T-cell (primary cell): ENCODE data around the gene KCNJ16. TPM values are rescaled to one million over a fixed set of nuclear protein-coding genes. Genes with fewer than 3 reads are reported as not detected.

Experiments used
- ATAC-seq, 4 experiments: fragments of 200-7000 bp in 3 of 4; fragments of 150-1000 bp in 1 of 4; cut with Tn5 transposase; replicated peaks in 1 of 4; 1 replicate in 3 of 4; 2 replicates in 1 of 4; pipeline ENCODE4 v1.10.0; 2021; ENCODE audit warnings: moderate library complexity in 3 of 4, mild to moderate bottlenecking in 2 of 4, moderate number of reproducible peaks in 1 of 4
- CTCF ChIA-PET, 2 donors: fragments of 300-600 bp; sonication (Branson Sonifier 250); formaldehyde crosslinking; loops; one replicate each; lab custom pipeline; 2022; ENCODE audit warnings: antibody characterized with exemption in 2 of 2; lab: Charles Lee
- POLR2A ChIA-PET, 2 donors: fragments of 300-600 bp; sonication (Branson Sonifier 250); formaldehyde crosslinking; loops; one replicate each; lab custom pipeline; 2022; ENCODE audit warnings: antibody characterized with exemption in 2 of 2; lab: Charles Lee
- DNase-seq, 35 experiments: peaks; one replicate each; pipeline versions ENCODE4 v3.0.0 to v3.0.0-alpha.2; 2013 to 2023
- H3K27ac ChIP-seq: one replicate; pipeline ENCODE4 v1.5.1; 2013; ENCODE audit warnings: low read length
- H3K27me3 ChIP-seq, 2 experiments: replicated peaks in 1 of 2; 1 replicate in 1 of 2; 2 replicates in 1 of 2; pipeline versions ENCODE4 v1.6.1 to v1.7.0; 2013; ENCODE audit warnings: low read length in 1 of 2, mixed read lengths in 1 of 2; ENCODE audit not compliant: control insufficient read depth in 2 of 2, insufficient read depth in 2 of 2; ENCODE audit errors: extremely low read depth in 1 of 2
- H3K36me3 ChIP-seq, 2 donors: 1 replicate in 1 of 2; 2 replicates in 1 of 2; pipeline versions ENCODE4 v1.6.1 to v1.7.0; 2013; ENCODE audit warnings: low read length in 1 of 2; ENCODE audit not compliant: control insufficient read depth in 2 of 2, insufficient read depth in 1 of 2; ENCODE audit errors: extremely low read depth in 1 of 2
- H3K4me1 ChIP-seq, 2 experiments: 1 replicate in 1 of 2; 2 replicates in 1 of 2; pipeline versions ENCODE4 v1.6.1 to v1.7.0; 2013; ENCODE audit warnings: low read length in 2 of 2, mixed read lengths in 1 of 2; ENCODE audit not compliant: insufficient read depth in 2 of 2, control insufficient read depth in 1 of 2; ENCODE audit errors: extremely low read depth in 1 of 2
- H3K4me3 ChIP-seq, 2 donors: 1 replicate in 1 of 2; 2 replicates in 1 of 2; pipeline versions ENCODE4 v1.5.1 to v1.7.0; 2013; ENCODE audit warnings: mild to moderate bottlenecking in 2 of 2, low read length in 1 of 2, moderate library complexity in 1 of 2; ENCODE audit not compliant: control insufficient read depth in 1 of 2; ENCODE audit errors: extremely low read depth in 1 of 2
- H3K9me3 ChIP-seq: 2 replicates; pipeline ENCODE4 v1.7.0; 2013
- H3K27ac Mint-ChIP-seq, 2 donors: one replicate each; pipeline ENCODE4 v1.8.0; 2020 to 2021; ENCODE audit warnings: mild to moderate bottlenecking in 2 of 2, mixed read lengths in 2 of 2
- H3K27me3 Mint-ChIP-seq, 2 donors: one replicate each; pipeline ENCODE4 v1.8.0; 2021 to 2022; ENCODE audit warnings: mixed read lengths in 2 of 2
- H3K36me3 Mint-ChIP-seq: one replicate; pipeline ENCODE4 v1.8.0; 2021; ENCODE audit warnings: mixed read lengths
- H3K4me1 Mint-ChIP-seq, 3 donors: one replicate each; pipeline ENCODE4 v1.8.0; 2020 to 2022; ENCODE audit warnings: mixed read lengths in 3 of 3, mild to moderate bottlenecking in 1 of 3
- H3K4me3 Mint-ChIP-seq, 3 donors: one replicate each; pipeline ENCODE4 v1.8.0; 2020 to 2022; ENCODE audit warnings: mild to moderate bottlenecking in 3 of 3, mixed read lengths in 3 of 3, moderate library complexity in 3 of 3
- H3K9me3 Mint-ChIP-seq, 3 donors: one replicate each; pipeline ENCODE4 v1.8.0; 2020 to 2022; ENCODE audit warnings: mixed read lengths in 3 of 3
- WGBS: methylation state at CpG from one replicate; pipeline ENCODE4 v1.1.5; 2013; ENCODE audit warnings: missing lambda C conversion rate; ENCODE audit not compliant: insufficient coverage; 5-methylcytosine and 5-hydroxymethylcytosine counted together
- total RNA-seq, 35 experiments: library from RNA in 6 of 35; stranded (reverse) in 6 of 35; fragments of 120-200 nt in 1 of 35; gene quantifications; one replicate each; pipeline versions ENCODE4 v1.2.1 to v1.2.4 and lab custom pipeline; 2013 to 2026

The KCNJ16 gene
- total RNA-seq, 5 donors from 2014 or later (not counting 1 experiment from before 2014, with no cell fraction given): not detected

DNA sequence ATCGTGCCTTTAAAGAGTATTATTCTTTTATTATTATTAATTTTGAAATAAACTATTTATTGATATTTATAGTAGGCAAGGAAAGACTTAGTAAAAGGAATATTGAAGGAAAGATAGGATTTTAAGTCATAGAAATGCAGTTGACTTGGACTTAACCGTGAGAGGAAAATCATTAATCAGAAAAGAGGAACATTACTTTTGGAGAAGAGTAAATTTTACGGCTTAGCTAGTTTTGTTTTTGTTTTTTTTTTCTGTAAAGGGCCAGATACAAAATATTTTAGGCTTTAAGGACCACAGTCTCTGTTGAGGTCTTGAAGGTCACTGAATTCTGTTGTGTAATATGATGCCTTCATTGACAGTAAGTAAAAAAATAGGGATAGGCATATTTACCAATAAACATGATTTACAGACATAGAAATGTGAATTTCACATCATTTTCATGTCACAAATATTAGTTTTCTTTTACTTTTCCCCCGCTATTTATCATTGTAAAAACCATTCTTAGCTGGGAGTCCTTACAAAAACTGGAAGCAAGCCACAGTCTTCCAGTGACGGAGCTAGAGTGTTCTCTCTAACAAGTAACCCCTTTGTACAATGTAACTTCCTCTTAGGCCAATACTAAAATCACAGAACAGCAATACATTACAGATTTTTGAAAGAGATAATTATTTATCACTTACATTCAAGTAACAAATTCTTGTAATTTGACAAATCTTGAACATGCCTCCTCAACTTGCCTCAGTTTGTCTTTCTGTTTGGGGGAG is 2.3 kb upstream of the KCNJ16 start:
- 57% methylated on average over 2 of the region's 5 CpGs for WGBS
- Mint-ChIP-seq H3K27ac (no peak overlapping the region), H3K9me3 (peaks cover 0 to 6% (median 0%) of the 10 kb centered on the region in 3 donors), H3K4me3 (no peak overlapping the region), H3K4me1 (no peaks in the 10 kb centered on the region), H3K36me3 (no peaks in the 10 kb centered on the region), H3K27me3 (peaks cover 2 to 21% of the 10 kb centered on the region in 2 donors)
- ATAC-seq (no peak), DNase-seq (no peak)
- no peak overlapping the region for H3K4me3 ChIP-seq
- ChIA-PET POLR2A (no interaction called here), CTCF (no interaction called here)
- no peaks in the 10 kb centered on the region for H3K36me3 ChIP-seq
- H3K27me3 ChIP-seq: no peaks in the 10 kb centered on the region
- H3K9me3 ChIP-seq: no peaks in the 10 kb centered on the region
- H3K27ac ChIP-seq: no peak overlapping the region
- no peaks in the 10 kb centered on the region for H3K4me1 ChIP-seq

DNA sequence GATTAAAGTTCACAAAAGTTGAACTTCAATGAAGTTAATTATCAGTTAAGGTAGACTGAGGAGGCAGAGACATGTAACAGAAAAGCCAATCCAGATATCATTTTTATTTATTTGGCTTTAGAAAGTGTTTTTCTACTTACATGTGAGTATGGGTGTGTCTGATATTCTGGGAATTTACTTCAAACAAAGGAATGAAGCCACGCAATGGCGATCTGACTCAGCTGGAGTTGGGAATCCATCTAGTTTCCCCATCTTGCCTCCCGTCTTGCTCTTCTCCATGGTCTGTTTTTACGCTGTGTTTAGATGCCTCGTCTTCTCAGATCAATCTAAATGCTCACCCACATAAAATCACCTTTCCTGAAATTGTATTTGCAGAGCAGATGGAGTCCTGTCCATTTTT is 1.7 kb upstream of the KCNJ16 start:
- H3K4me3 ChIP-seq: no peak overlapping the region
- POLR2A ChIA-PET: no interaction called here
- H3K27me3 ChIP-seq: no peaks in the 10 kb centered on the region
- no peaks in the 10 kb centered on the region for H3K36me3 ChIP-seq
- H3K9me3 ChIP-seq: no peaks in the 10 kb centered on the region
- ATAC-seq (no peak), DNase-seq (no peak)
- no peak overlapping the region for H3K27ac ChIP-seq
- no peak overlapping the region for H3K4me3 Mint-ChIP-seq
- H3K27me3 Mint-ChIP-seq: peaks cover 2 to 21% of the 10 kb centered on the region in 2 donors
- no peaks in the 10 kb centered on the region for H3K4me1 ChIP-seq
- H3K36me3 Mint-ChIP-seq: no peaks in the 10 kb centered on the region
- no CpG with 5 or more reads among the region's 5 CpGs for WGBS
- CTCF ChIA-PET: no interaction called here
- H3K4me1 Mint-ChIP-seq: no peaks in the 10 kb centered on the region
- no peak overlapping the region for H3K27ac Mint-ChIP-seq
- H3K9me3 Mint-ChIP-seq: peaks cover 0 to 6% (median 0%) of the 10 kb centered on the region in 3 donors

DNA sequence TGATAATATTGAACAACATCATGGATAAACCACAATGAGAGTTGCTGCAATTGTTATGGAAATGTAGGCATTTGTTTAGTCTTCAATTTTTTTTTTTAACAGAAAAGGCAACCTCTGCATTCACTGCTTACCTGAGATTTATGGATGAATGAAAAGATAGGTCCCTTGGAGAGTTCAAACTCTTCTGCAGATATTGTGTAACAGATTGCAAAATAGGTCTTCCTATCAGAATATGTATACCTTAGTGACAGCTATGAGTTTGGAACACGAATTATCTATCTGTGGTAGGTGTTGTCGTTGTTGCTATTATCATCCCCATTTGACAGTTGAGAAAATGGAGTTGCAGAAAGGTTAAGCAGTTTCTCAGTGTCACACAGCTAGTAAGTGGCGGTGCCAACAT is 1.2 kb upstream of the KCNJ16 start:
- no peaks in the 10 kb centered on the region for H3K4me1 ChIP-seq
- Mint-ChIP-seq H3K4me1 (no peaks in the 10 kb centered on the region), H3K27ac (no peak overlapping the region), H3K9me3 (peaks cover 0 to 6% (median 0%) of the 10 kb centered on the region in 3 donors), H3K36me3 (no peaks in the 10 kb centered on the region), H3K4me3 (no peak overlapping the region), H3K27me3 (peaks cover 2 to 21% of the 10 kb centered on the region in 2 donors)
- H3K36me3 ChIP-seq: no peaks in the 10 kb centered on the region
- H3K27me3 ChIP-seq: no peaks in the 10 kb centered on the region
- ATAC-seq (no peak), DNase-seq (no peak)
- CTCF ChIA-PET: no interaction called here
- no peak overlapping the region for H3K27ac ChIP-seq
- 60% methylated on average over 1 of the region's 3 CpGs for WGBS
- POLR2A ChIA-PET: no interaction called here
- H3K9me3 ChIP-seq: no peaks in the 10 kb centered on the region
- no peak overlapping the region for H3K4me3 ChIP-seq

DNA sequence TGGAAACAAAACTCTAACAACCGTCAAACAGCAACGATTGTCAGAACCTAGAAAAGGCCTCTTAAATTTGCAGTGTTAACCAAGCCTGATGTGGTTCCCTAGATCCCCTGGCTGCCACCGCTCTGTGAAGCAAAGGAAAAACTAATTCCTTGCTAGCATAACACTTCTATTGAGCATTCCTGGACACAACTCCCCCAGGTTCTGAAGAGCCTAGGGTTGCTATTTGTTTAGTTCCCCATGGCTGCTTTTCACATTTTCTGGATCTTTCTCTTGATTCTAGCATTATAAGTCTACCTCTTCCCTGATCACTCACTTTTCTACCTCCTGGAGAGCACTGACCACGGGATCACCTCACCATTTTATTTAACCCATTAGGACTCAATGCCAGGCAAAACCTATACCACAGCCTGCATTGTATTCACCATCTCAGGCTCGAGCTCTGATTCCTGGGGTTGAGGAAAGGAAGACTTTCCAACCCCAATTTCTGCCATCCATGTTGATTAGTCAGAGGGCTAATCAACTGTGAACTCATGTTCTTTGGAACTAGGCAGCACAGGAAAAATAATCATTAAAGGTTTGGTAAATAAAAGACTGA is 692 bp upstream of the KCNJ16 start:
- H3K4me1 ChIP-seq: no peaks in the 10 kb centered on the region
- ChIA-PET CTCF (no interaction called here), POLR2A (no interaction called here)
- DNase-seq (no peak), ATAC-seq (no peak)
- no peak overlapping the region for H3K27ac ChIP-seq
- H3K36me3 ChIP-seq: no peaks in the 10 kb centered on the region
- WGBS: 70% methylated on average over 4 of the region's 5 CpGs
- no peak overlapping the region for H3K4me3 ChIP-seq
- H3K9me3 ChIP-seq: no peaks in the 10 kb centered on the region
- H3K36me3 Mint-ChIP-seq: no peaks in the 10 kb centered on the region
- H3K4me1 Mint-ChIP-seq: no peaks in the 10 kb centered on the region
- no peaks in the 10 kb centered on the region for H3K27me3 ChIP-seq
- H3K27me3 Mint-ChIP-seq: peaks cover 2 to 21% of the 10 kb centered on the region in 2 donors
- H3K4me3 Mint-ChIP-seq: no peak overlapping the region
- H3K27ac Mint-ChIP-seq: no peak overlapping the region
- H3K9me3 Mint-ChIP-seq: peaks cover 0 to 6% (median 0%) of the 10 kb centered on the region in 3 donors

DNA sequence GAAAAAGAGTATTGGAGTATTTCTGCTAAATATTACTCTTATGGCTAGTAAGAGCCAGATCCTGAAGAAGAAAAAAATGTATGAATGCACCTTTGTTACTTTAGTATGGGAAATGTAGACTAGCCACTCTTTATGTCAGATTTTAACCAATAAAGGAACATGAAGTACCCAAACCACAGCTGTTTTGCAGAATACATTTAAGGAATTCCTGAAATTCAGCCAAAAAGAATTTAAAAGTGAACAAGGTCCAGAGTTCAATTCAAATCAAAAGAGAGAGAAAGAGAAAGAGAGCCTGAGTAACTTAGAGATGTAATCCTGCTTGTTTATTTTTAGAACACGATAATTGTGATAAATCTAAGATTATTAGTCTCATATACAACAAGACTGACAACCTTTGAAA is 1.2 kb downstream of the KCNJ16 start:
- no peaks in the 10 kb centered on the region for H3K4me1 ChIP-seq
- no peak overlapping the region for H3K27ac Mint-ChIP-seq
- ChIA-PET POLR2A (no interaction called here), CTCF (no interaction called here)
- no CpG with 5 or more reads among the region's 1 CpG for WGBS
- H3K4me3 Mint-ChIP-seq: no peak overlapping the region
- H3K36me3 ChIP-seq: no peaks in the 10 kb centered on the region
- H3K9me3 ChIP-seq: no peaks in the 10 kb centered on the region
- no peaks in the 10 kb centered on the region for H3K27me3 ChIP-seq
- H3K27me3 Mint-ChIP-seq: peaks cover 2 to 8% of the 10 kb centered on the region in 2 donors
- H3K4me1 Mint-ChIP-seq: no peaks in the 10 kb centered on the region
- no peak overlapping the region for H3K27ac ChIP-seq
- H3K36me3 Mint-ChIP-seq: no peaks in the 10 kb centered on the region
- no peak for ATAC-seq
- no peak overlapping the region for H3K4me3 ChIP-seq
- DNase-seq: no peak
- H3K9me3 Mint-ChIP-seq: peaks cover 0 to 3% (median 0%) of the 10 kb centered on the region in 3 donors

DNA sequence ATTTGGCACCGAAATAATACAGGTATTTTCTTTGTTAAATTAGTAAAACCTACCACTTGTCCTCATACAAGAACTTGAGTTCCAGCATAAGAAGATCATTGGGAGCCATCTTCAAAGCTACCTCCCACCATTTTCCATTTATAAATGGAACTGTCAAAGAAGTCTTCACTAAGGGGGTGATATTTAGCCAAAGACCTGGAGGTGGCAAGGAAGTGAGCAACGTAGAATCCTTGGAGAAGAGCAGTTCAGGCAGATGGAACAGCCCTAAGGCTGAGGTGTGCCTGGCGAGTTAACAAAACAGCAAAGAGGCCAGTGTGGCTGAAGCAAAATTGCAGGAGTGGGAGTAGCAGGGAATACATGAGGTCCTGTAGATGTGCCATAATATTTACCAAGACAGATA is 1.8 kb downstream of the KCNJ16 start:
- Mint-ChIP-seq H3K4me1 (no peaks in the 10 kb centered on the region), H3K4me3 (no peak overlapping the region), H3K27me3 (peaks cover 2 to 8% of the 10 kb centered on the region in 2 donors), H3K36me3 (no peaks in the 10 kb centered on the region), H3K27ac (no peak overlapping the region), H3K9me3 (peaks cover 0 to 3% (median 0%) of the 10 kb centered on the region in 3 donors)
- no peak overlapping the region for H3K27ac ChIP-seq
- no peak for DNase-seq
- POLR2A ChIA-PET: no interaction called here
- H3K4me3 ChIP-seq: no peak overlapping the region
- no peaks in the 10 kb centered on the region for H3K4me1 ChIP-seq
- no peaks in the 10 kb centered on the region for H3K9me3 ChIP-seq
- no peaks in the 10 kb centered on the region for H3K36me3 ChIP-seq
- CTCF ChIA-PET: no interaction called here
- H3K27me3 ChIP-seq: no peaks in the 10 kb centered on the region
- 50% methylated on average over 2 of the region's 3 CpGs for WGBS
- no peak for ATAC-seq
